Upper lobe of left lung (tissue), 4 donors: Measurements from ENCODE around the gene MDP1.

ENCODE experiments used
- CTCF ChIP-seq, 6 experiments: fragments of 450-650 bp in 4 of 6; fragments of 200-600 bp in 2 of 6; sonication (generic) in 2 of 6; IDR thresholded peaks; one replicate each; pipeline ENCODE4 v1.5.1; 2016 to 2019; ENCODE audit warnings: antibody characterized with exemption in 6 of 6
- EP300 ChIP-seq, 4 donors: sonication (generic); formaldehyde crosslinking; IDR thresholded peaks; one replicate each; pipeline ENCODE4 v1.5.1; 2017; ENCODE audit warnings: antibody characterized with exemption in 4 of 4, control low read depth in 2 of 4
- POLR2A ChIP-seq, 4 donors: fragments of 450-650 bp; IDR thresholded peaks; one replicate each; pipeline ENCODE4 v1.5.1; 2016 to 2017; ENCODE audit warnings: antibody characterized with exemption in 4 of 4, mild to moderate bottlenecking in 2 of 4
- POLR2AphosphoS5 ChIP-seq, 2 donors: sonication (generic); formaldehyde crosslinking; IDR thresholded peaks; one replicate each; pipeline ENCODE4 v1.5.1; 2017; ENCODE audit warnings: antibody characterized with exemption in 2 of 2

- TF ChIP-seq CTCF (IDR thresholded peaks at IDR 0.05) (no peak), EP300 (IDR thresholded peaks at IDR 0.05) (no peak), POLR2A (IDR thresholded peaks at IDR 0.05) (no peak), POLR2AphosphoS5 (IDR thresholded peaks at IDR 0.05) (no peak)
These were observed 31.5 kb downstream of the MDP1 start for GRCh38 chr14:24184104-24184970.
